K562 (cell line): ENCODE data around the gene TASP1. TPM values are rescaled to one million over a fixed set of nuclear protein-coding genes. Genes with fewer than 3 reads are reported as not detected.

ENCODE experiments used
- ATAC-seq: fragments of 200-7000 bp; cut with Tn5 transposase; 3 replicates; pipeline ENCODE4 v1.9.1; 2020; ENCODE audit warnings: moderate library complexity
- BruUV-seq: library from RNA; stranded (reverse); fragments of 400-500 nt; replicated peaks from 2 replicates; lab custom pipeline; 2021; lab: Mats Ljungman, UMichigan
- CTCF ChIA-PET: fragments of 300-600 bp; formaldehyde crosslinking; extraction: SDS; loops from one replicate; lab custom pipeline; 2021; ENCODE audit warnings: low intra/inter-chr PET ratio; lab: Yijun Ruan, JAX
- POLR2A ChIA-PET: fragments of 300-600, 350-650 bp; sonication (Branson Sonifier 250); formaldehyde crosslinking; extraction: SDS; loops from one replicate; lab custom pipeline; 2021; ENCODE audit warnings: antibody characterized with exemption, inconsistent platforms; lab: Yijun Ruan, JAX
- DNase-seq, 4 experiments: peaks; one replicate each; pipeline versions ENCODE4 v3.0.0 to v3.0.0-alpha.2; 2011 to 2018; ENCODE audit warnings: low spot score in 3 of 4, mixed read lengths in 3 of 4; ENCODE audit errors: extremely low read depth in 1 of 4
- FAIRE-seq: peaks from 2 replicates; lab custom pipeline; 2011; peaks lifted over from hg19 to GRCh38; lab: Jason Lieb, UNC
- H2AFZ ChIP-seq: 2 replicates; pipeline ENCODE4 v1.6.0; 2011; ENCODE audit warnings: low read depth, low read length, control low read depth, inconsistent platforms
- H3K27ac ChIP-seq: fragments of 200-600 bp; 3 replicates; pipeline ENCODE4 v1.8.0; 2011; ENCODE audit warnings: low read depth, mild to moderate bottlenecking, control low read depth, inconsistent platforms, low read length, moderate library complexity, mixed read lengths; ENCODE audit errors: extremely low read depth
- H3K27me3 ChIP-seq, 2 experiments: fragments of 300-600 bp in 1 of 2; 2 replicates in 1 of 2; 3 replicates in 1 of 2; pipeline versions ENCODE4 v1.6.0 to v1.8.0; 2011; ENCODE audit warnings: inconsistent platforms in 2 of 2, low read length in 2 of 2, mild to moderate bottlenecking in 1 of 2, mixed read lengths in 1 of 2, moderate library complexity in 1 of 2; ENCODE audit not compliant: control insufficient read depth in 2 of 2, insufficient read depth in 2 of 2
- H3K36me3 ChIP-seq: fragments of 300-600 bp; 3 replicates; pipeline ENCODE4 v1.8.0; 2011; ENCODE audit warnings: mild to moderate bottlenecking, low read length, inconsistent platforms; ENCODE audit not compliant: control insufficient read depth, insufficient read depth
- H3K4me1 ChIP-seq, 2 experiments: fragments of 200-600 bp in 1 of 2; replicated peaks in 1 of 2; 2 replicates in 1 of 2; 3 replicates in 1 of 2; pipeline versions ENCODE4 v1.5.1 to v1.8.0; 2011; ENCODE audit warnings: inconsistent platforms in 2 of 2, low read length in 2 of 2, mild to moderate bottlenecking in 1 of 2, mixed read lengths in 1 of 2, moderate library complexity in 1 of 2; ENCODE audit not compliant: control insufficient read depth in 2 of 2, insufficient read depth in 2 of 2
- H3K4me2 ChIP-seq: 2 replicates; pipeline ENCODE4 v1.6.1; 2011; ENCODE audit warnings: low read length, control low read depth, inconsistent platforms, mixed read lengths; ENCODE audit not compliant: insufficient read depth
- H3K4me3 ChIP-seq: fragments of 200-600 bp; sonication (generic), shearing (Covaris generic); 2 replicates; pipeline ENCODE4 v1.5.1; 2016; ENCODE audit warnings: control low read depth, inconsistent platforms
- H3K79me2 ChIP-seq: fragments of 200-600 bp; 3 replicates; pipeline ENCODE4 v1.8.0; 2011; ENCODE audit warnings: low read length, inconsistent platforms; ENCODE audit not compliant: control insufficient read depth, insufficient read depth
- H3K9ac ChIP-seq, 2 experiments: 2 replicates each; pipeline versions ENCODE4 v1.6.0 to v1.6.1; 2011; ENCODE audit warnings: low read depth in 2 of 2, low read length in 2 of 2, control low read depth in 1 of 2, inconsistent platforms in 1 of 2, mild to moderate bottlenecking in 1 of 2, mixed read lengths in 1 of 2; ENCODE audit not compliant: insufficient read depth in 1 of 2
- H3K9me1 ChIP-seq: one replicate; pipeline ENCODE4 v1.6.0; 2011; ENCODE audit warnings: inconsistent platforms, mild to moderate bottlenecking, low read length, moderate library complexity; ENCODE audit not compliant: control insufficient read depth, insufficient read depth
- H3K9me3 ChIP-seq: replicated peaks from 2 replicates; pipeline ENCODE4 v1.5.1; 2011; ENCODE audit warnings: low read depth, low read length, inconsistent platforms; ENCODE audit not compliant: control insufficient read depth, insufficient read depth
- H4K20me1 ChIP-seq: replicated peaks from 2 replicates; pipeline ENCODE4 v1.6.1; 2011; ENCODE audit warnings: low read length, inconsistent platforms, mixed read lengths; ENCODE audit not compliant: control insufficient read depth, insufficient read depth
- GATAD2B ChIP-seq: fragments of 450-650 bp; IDR thresholded peaks from 2 replicates; pipeline ENCODE4 v1.6.1; 2017; ENCODE audit warnings: mild to moderate bottlenecking, borderline replicate concordance
- HOMEZ ChIP-seq: fragments of 250-450 bp; sonication (Bioruptor Pico); IDR thresholded peaks from 2 replicates; pipeline ENCODE4 v1.4.0; 2020; ENCODE audit warnings: mild to moderate bottlenecking, moderate library complexity
- KLF6 ChIP-seq: fragments of 250-450 bp; sonication (Bioruptor Pico); IDR thresholded peaks from 2 replicates; pipeline ENCODE4 v1.4.0; 2020; ENCODE audit warnings: mild to moderate bottlenecking, moderate library complexity, borderline replicate concordance
- NCOA1 ChIP-seq: fragments of 450-650 bp; IDR thresholded peaks from 2 replicates; pipeline ENCODE4 v1.6.1; 2016; ENCODE audit warnings: low read depth
- POLR2AphosphoS2 ChIP-seq: IDR thresholded peaks from 2 replicates; pipeline ENCODE4 v1.6.1; 2012; ENCODE audit warnings: low read length, improper control_type of control experiment
- RBM17 ChIP-seq: fragments of 200-400 bp; formaldehyde crosslinking; IDR thresholded peaks from 2 replicates; pipeline ENCODE4 v1.6.1; 2017; ENCODE audit warnings: low read depth, mild to moderate bottlenecking, low read length, borderline replicate concordance
- SP1 ChIP-seq: sonication (generic); formaldehyde crosslinking; IDR thresholded peaks from 2 replicates; pipeline ENCODE4 v1.8.1; 2022; ENCODE audit warnings: mild to moderate bottlenecking, missing genetic modification reagents
- TAF15 ChIP-seq: fragments of 200-400 bp; formaldehyde crosslinking; IDR thresholded peaks from 2 replicates; pipeline ENCODE4 v1.6.1; 2017; ENCODE audit warnings: mild to moderate bottlenecking, low read depth, low read length, moderate library complexity
- TEAD1 ChIP-seq, 2 experiments: fragments of 450-650 bp in 1 of 2; sonication (generic) in 1 of 2; formaldehyde crosslinking; IDR thresholded peaks; 2 replicates each; pipeline versions ENCODE4 v1.4.0 to v1.8.0; 2020 to 2022; ENCODE audit warnings: mild to moderate bottlenecking in 2 of 2, missing genetic modification reagents in 1 of 2
- XRCC5 ChIP-seq: fragments of 200-400 bp; formaldehyde crosslinking; IDR thresholded peaks from 2 replicates; pipeline ENCODE4 v1.6.1; 2017; ENCODE audit warnings: low read depth, mild to moderate bottlenecking, low read length
- ZNF174 ChIP-seq: fragments of 250-450 bp; sonication (Bioruptor Pico); IDR thresholded peaks from 2 replicates; pipeline ENCODE4 v1.4.0; 2020; ENCODE audit warnings: mild to moderate bottlenecking
- ZNF239 ChIP-seq: fragments of 250-450 bp; sonication (Bioruptor Pico); IDR thresholded peaks from 2 replicates; pipeline ENCODE4 v1.4.0; 2020; ENCODE audit warnings: mild to moderate bottlenecking
- ZNF780A ChIP-seq: fragments of 250-450 bp; sonication (Bioruptor Pico); IDR thresholded peaks from 2 replicates; pipeline ENCODE4 v1.5.0; 2021; ENCODE audit warnings: mild to moderate bottlenecking
- WGBS: fragments of 100-300 bp; shearing (Covaris generic); methylation state at CpG from one replicate; pipeline ENCODE4 v1.1.6; 2016; ENCODE audit warnings: low coverage, mixed read lengths; ENCODE audit not compliant: insufficient coverage; ENCODE audit errors: missing lambda C conversion rate; 5-methylcytosine and 5-hydroxymethylcytosine counted together
- in situ Hi-C: fragments of 300-500 bp; cut with MboI; formaldehyde crosslinking; loops from 4 replicates; pipeline ENCODE4 v1.15.0; 2018; ENCODE audit warnings: inconsistent platforms, mixed read lengths
- intact Hi-C: fragments of 100-400 bp; cut with micrococcal nuclease; formaldehyde crosslinking; loops from 2 replicates; pipeline ENCODE4 v1.14.2; 2022
- polyA plus RNA-seq, 8 experiments: library from polyadenylated mRNA; depleted of rRNA in 4 of 8; stranded (reverse) in 5 of 8; unstranded in 3 of 8; fragments of >200 nt; fragmentation: Nextera tagmentation in 2 of 8; fragmentation: Illumina TruSeq in 1 of 8; extraction: Ambion mirVana in 2 of 8; extraction: Trizol in 1 of 8; gene quantifications; 2 replicates each; pipeline versions ENCODE4 v1.2.1 to v1.2.3, GENCODE V29; 2011 to 2014; ENCODE audit warnings: inconsistent platforms in 1 of 8, missing spikeins in 1 of 8
- total RNA-seq, 7 experiments: library from RNA; depleted of rRNA in 6 of 7; stranded (reverse); fragments of >200 nt in 6 of 7; fragmentation: Illumina TruSeq in 2 of 7; extraction: Trizol in 2 of 7; gene quantifications; 2 replicates each; pipeline versions ENCODE4 v1.2.1 to v1.2.3, GENCODE V29; 2011 to 2021; ENCODE audit warnings: low replicate concordance in 1 of 7

Gene TASP1
- total and polyA plus RNA-seq, 9 of the 15 experiments (the other 6 are each of a cell fraction or from before 2014, with no cell fraction given), result 3.7 to 10.6 (median 6.4) TPM

GRCh38 chr20:13613917-13614316 is 24.8 kb downstream of the TASP1 start (continued):
- TF ChIP-seq NCOA1 (no peak), KLF6 (CRISPR knock-in tag) (no peak), RBM17 (no peak)

- no peaks in the 10 kb centered on the region for H3K27me3 ChIP-seq
- ATAC-seq, result no peak
- H3K36me3 ChIP-seq, result peaks cover 5% of the 10 kb centered on the region; the same call in 1 of the 3 replicates
- no TSS peak for BruUV-seq
- no peaks in the 10 kb centered on the region for H3K79me2 ChIP-seq
- no peak overlapping the region for H3K9ac ChIP-seq
- no peak overlapping the region for H3K27ac ChIP-seq
- no peak for TF ChIP-seq POLR2AphosphoS2
- no peak for TF ChIP-seq XRCC5
- TF ChIP-seq TAF15, result no peak
- TF ChIP-seq TEAD1 (CRISPR knock-in tag; IDR thresholded peaks at IDR 0.05), result no peak
- TF ChIP-seq ZNF174 (CRISPR knock-in tag), result no peak
- no peak for TF ChIP-seq ZNF780A (CRISPR knock-in tag)
- TF ChIP-seq SP1, result no peak
- no peak for TF ChIP-seq GATAD2B
- TF ChIP-seq ZNF239 (CRISPR knock-in tag), result no peak
- TF ChIP-seq HOMEZ (CRISPR knock-in tag), result no peak
- H2AFZ ChIP-seq, result no peak overlapping the region
- H3K9me3 ChIP-seq, result no peaks in the 10 kb centered on the region
- 91% methylated on average over 2 of the region's 2 CpGs for WGBS
- no peaks in the 10 kb centered on the region for H3K9me1 ChIP-seq
- in situ Hi-C loops, result no loop called here
- intact Hi-C loops, result loop anchor here (10.0 kb wide), 1 partner anchor 93 kb away; no protein-coding TSS in a partner anchor
- ChIA-PET POLR2A (interaction anchor here (0.7 kb wide), 1 partner anchor 443 kb away, joined by 3 read pairs; no protein-coding TSS in a partner anchor), CTCF (no interaction called here)
- DNase-seq, result no peak
- H3K4me2 ChIP-seq, result no peak overlapping the region
- no peaks in the 10 kb centered on the region for H3K4me1 ChIP-seq
- no peak overlapping the region for H3K4me3 ChIP-seq
- FAIRE-seq, result no peak
- H4K20me1 ChIP-seq, result no peaks in the 10 kb centered on the region
Observed at GRCh38 chr20:13611611-13612125, 27.1 kb downstream of the TASP1 start.
